Naive thymus-derived CD4-positive, alpha-beta T cell (primary cell): ENCODE data around the gene GET4. TPM values are rescaled to one million over a fixed set of nuclear protein-coding genes. Genes with fewer than 3 reads are reported as not detected.
"Not testable (repeated sequence)": the region's sequence is repeated elsewhere in the genome, so short reads cannot be mapped to it uniquely, and the experiment has no call there.

Source experiments
- ATAC-seq: fragments of 150-1000 bp; cut with Tn5 transposase; 2 replicates; pipeline ENCODE4 v1.10.0; 2021; ENCODE audit warnings: mild to moderate bottlenecking, moderate library complexity
- CTCF ChIA-PET: fragments of 350-600 bp; sonication (Branson Sonifier 250); formaldehyde crosslinking; loops from one replicate; lab custom pipeline; 2021; ENCODE audit warnings: antibody characterized with exemption; lab: Charles Lee
- POLR2A ChIA-PET: fragments of 350-600 bp; sonication (Branson Sonifier 250); formaldehyde crosslinking; loops from one replicate; lab custom pipeline; 2021; ENCODE audit warnings: antibody characterized with exemption, inconsistent platforms; lab: Charles Lee
- DNase-seq, 9 donors: peaks; one replicate each; pipeline versions ENCODE4 v3.0.0 to v3.0.0-alpha.2; 2020 to 2022; ENCODE audit warnings: mixed read lengths in 1 of 9
- H3K27ac ChIP-seq: one replicate; pipeline ENCODE4 v1.7.0; 2013; ENCODE audit warnings: mild to moderate bottlenecking, low read depth, low read length, moderate library complexity
- H3K27me3 ChIP-seq, 2 donors: one replicate each; pipeline ENCODE4 v1.7.0; 2013; ENCODE audit warnings: low read length in 2 of 2, mild to moderate bottlenecking in 2 of 2, moderate library complexity in 2 of 2; ENCODE audit not compliant: control insufficient read depth in 2 of 2, insufficient read depth in 2 of 2
- H3K36me3 ChIP-seq, 3 experiments: 1 replicate in 2 of 3; 2 replicates in 1 of 3; pipeline ENCODE4 v1.7.0; 2013; ENCODE audit warnings: low read length in 3 of 3, mild to moderate bottlenecking in 3 of 3, moderate library complexity in 1 of 3; ENCODE audit not compliant: insufficient read depth in 3 of 3, control insufficient read depth in 2 of 3
- H3K4me1 ChIP-seq, 2 donors: one replicate each; pipeline ENCODE4 v1.7.0; 2013; ENCODE audit warnings: low read length in 2 of 2, mild to moderate bottlenecking in 2 of 2, moderate library complexity in 1 of 2; ENCODE audit not compliant: control insufficient read depth in 2 of 2, insufficient read depth in 2 of 2
- H3K4me3 ChIP-seq: 2 replicates; pipeline ENCODE4 v1.7.0; 2013; ENCODE audit warnings: mild to moderate bottlenecking, low read length
- H3K9me3 ChIP-seq, 3 experiments: 1 replicate in 2 of 3; 2 replicates in 1 of 3; pipeline ENCODE4 v1.7.0; 2013; ENCODE audit warnings: low read length in 3 of 3; ENCODE audit not compliant: control insufficient read depth in 2 of 3
- H3K27ac Mint-ChIP-seq, 9 donors: one replicate each; pipeline ENCODE4 v1.8.0; 2020 to 2022; ENCODE audit warnings: mixed read lengths in 9 of 9, mild to moderate bottlenecking in 8 of 9, moderate library complexity in 5 of 9, inconsistent platforms in 2 of 9
- H3K27me3 Mint-ChIP-seq, 5 donors: one replicate each; pipeline ENCODE4 v1.8.0; 2021 to 2022; ENCODE audit warnings: mixed read lengths in 5 of 5, mild to moderate bottlenecking in 1 of 5
- H3K36me3 Mint-ChIP-seq, 5 donors: one replicate each; pipeline ENCODE4 v1.8.0; 2020 to 2022; ENCODE audit warnings: mixed read lengths in 5 of 5, mild to moderate bottlenecking in 3 of 5, inconsistent platforms in 1 of 5
- H3K4me1 Mint-ChIP-seq, 7 donors: one replicate each; pipeline ENCODE4 v1.8.0; 2020 to 2022; ENCODE audit warnings: mixed read lengths in 7 of 7, mild to moderate bottlenecking in 3 of 7, inconsistent platforms in 1 of 7
- H3K4me3 Mint-ChIP-seq, 10 donors: one replicate each; pipeline ENCODE4 v1.8.0; 2020 to 2022; ENCODE audit warnings: mild to moderate bottlenecking in 10 of 10, mixed read lengths in 10 of 10, moderate library complexity in 6 of 10, inconsistent platforms in 2 of 10
- H3K9me3 Mint-ChIP-seq, 11 donors: one replicate each; pipeline ENCODE4 v1.8.0; 2020 to 2022; ENCODE audit warnings: mixed read lengths in 11 of 11, mild to moderate bottlenecking in 4 of 11, inconsistent platforms in 1 of 11, moderate library complexity in 1 of 11
- intact Hi-C, 2 donors: fragments of 100-400 bp; cut with micrococcal nuclease; formaldehyde crosslinking; loops; one replicate each; pipeline ENCODE4 v1.15.1; 2023
- polyA plus RNA-seq, 2 donors: library from polyadenylated mRNA; unstranded; fragments of 300-500 nt; fragmentation: Illumina TruSeq; gene quantifications; one replicate each; pipeline ENCODE4 v1.2.3, GENCODE V29; 2021
- total RNA-seq, 6 experiments: library from RNA in 5 of 6; stranded (reverse) in 5 of 6; gene quantifications; 1 replicate in 5 of 6; 2 replicates in 1 of 6; pipeline ENCODE4 v1.2.3 and lab custom pipeline; 2021 to 2026

GET4 gene
- total and polyA plus RNA-seq, 7 experiments from 2014 or later: 20.5 to 82.1 (median 51.8) TPM

- ChIA-PET CTCF (interaction anchor here (0.9 kb wide), 1 partner anchor 31 kb away, joined by 3 read pairs; no protein-coding TSS in a partner anchor), POLR2A (interaction anchor here (0.6 kb wide), 1 partner anchor 10 kb away, joined by 3 read pairs; no protein-coding TSS in a partner anchor)
- H3K27me3 Mint-ChIP-seq: peaks cover 0 to 10% (median 0%) of the 10 kb centered on the region in 5 donors
- Histone ChIP-seq H3K4me3 (no peak overlapping the region), H3K9me3 (no peaks in the 10 kb centered on the region), H3K4me1 (no peaks in the 10 kb centered on the region), H3K27ac (no peak overlapping the region), H3K27me3 (no peaks in the 10 kb centered on the region), H3K36me3 (no peaks in the 10 kb centered on the region)
- ATAC-seq (peak; percentile 34), DNase-seq (no peak)
- peak overlapping the region in 1 of 10 donors; percentile 49 for H3K4me3 Mint-ChIP-seq
- H3K9me3 Mint-ChIP-seq: peaks cover 0 to 20% (median 4%) of the 10 kb centered on the region in 11 donors
- intact Hi-C loops: loop anchor here in 1 of 2 donors (2.0 kb wide), 1 partner anchor 18 kb away; no protein-coding TSS in a partner anchor
- H3K4me1 Mint-ChIP-seq: peaks cover 0 to 22% (median 4%) of the 10 kb centered on the region in 7 donors
- peak overlapping the region in 1 of 9 donors; percentile 2 for H3K27ac Mint-ChIP-seq
- peaks cover 0 to 16% (median 0%) of the 10 kb centered on the region in 5 donors for H3K36me3 Mint-ChIP-seq
These were observed 64.5 kb downstream of the GET4 start for GRCh38 chr7:940599-941408.

- DNase-seq, H3K27ac Mint-ChIP-seq, H3K27ac ChIP-seq, intact Hi-C loops, H3K4me3 Mint-ChIP-seq, H3K4me1 ChIP-seq, H3K9me3 ChIP-seq, CTCF ChIA-PET, POLR2A ChIA-PET, H3K27me3 ChIP-seq, H3K4me3 ChIP-seq, ATAC-seq, H3K36me3 ChIP-seq, H3K27me3 Mint-ChIP-seq: not testable (repeated sequence)
- H3K36me3 Mint-ChIP-seq: peaks cover 0 to 16% (median 0%) of the 10 kb centered on the region in 5 donors
- H3K9me3 Mint-ChIP-seq: peaks cover 0 to 20% (median 4%) of the 10 kb centered on the region in 11 donors
- peaks cover 0 to 17% (median 5%) of the 10 kb centered on the region in 7 donors for H3K4me1 Mint-ChIP-seq
These were observed 67.4 kb downstream of the GET4 start for GRCh38 chr7:943793-944192.

- peaks cover 0 to 19% (median 5%) of the 10 kb centered on the region in 7 donors for H3K4me1 Mint-ChIP-seq
- Histone ChIP-seq H3K27me3 (no peaks in the 10 kb centered on the region), H3K36me3 (no peaks in the 10 kb centered on the region), H3K27ac (no peak overlapping the region), H3K9me3 (no peaks in the 10 kb centered on the region), H3K4me3 (no peak overlapping the region), H3K4me1 (no peaks in the 10 kb centered on the region)
- H3K36me3 Mint-ChIP-seq: peaks cover 0 to 14% (median 0%) of the 10 kb centered on the region in 5 donors
- ChIA-PET CTCF (no interaction called here), POLR2A (no interaction called here)
- ATAC-seq (no peak), DNase-seq (no peak)
- peaks cover 0 to 10% (median 0%) of the 10 kb centered on the region in 5 donors for H3K27me3 Mint-ChIP-seq
- H3K9me3 Mint-ChIP-seq: peaks cover 0 to 19% (median 4%) of the 10 kb centered on the region in 11 donors
- H3K27ac Mint-ChIP-seq: no peak overlapping the region
- no peak overlapping the region for H3K4me3 Mint-ChIP-seq
- intact Hi-C loops: no loop called here
These were observed 68.4 kb downstream of the GET4 start for GRCh38 chr7:944744-945143.

- CTCF ChIA-PET: no interaction called here
- Histone ChIP-seq H3K9me3 (no peaks in the 10 kb centered on the region), H3K4me1 (no peaks in the 10 kb centered on the region), H3K27me3 (no peaks in the 10 kb centered on the region), H3K27ac (no peak overlapping the region), H3K4me3 (no peak overlapping the region), H3K36me3 (no peaks in the 10 kb centered on the region)
- peaks cover 0 to 10% (median 0%) of the 10 kb centered on the region in 5 donors for H3K36me3 Mint-ChIP-seq
- H3K4me1 Mint-ChIP-seq: peaks cover 0 to 20% (median 5%) of the 10 kb centered on the region in 7 donors
- POLR2A ChIA-PET: no interaction called here
- intact Hi-C loops: no loop called here
- no peak overlapping the region for H3K4me3 Mint-ChIP-seq
- peaks cover 0 to 10% (median 0%) of the 10 kb centered on the region in 5 donors for H3K27me3 Mint-ChIP-seq
- H3K9me3 Mint-ChIP-seq: peaks cover 0 to 15% (median 3%) of the 10 kb centered on the region in 11 donors
- H3K27ac Mint-ChIP-seq: no peak overlapping the region
- DNase-seq (no peak), ATAC-seq (no peak)
These were observed 68.8 kb downstream of the GET4 start for GRCh38 chr7:945147-945555.

- Histone ChIP-seq H3K9me3 (no peaks in the 10 kb centered on the region), H3K27ac (no peak overlapping the region), H3K4me3 (no peak overlapping the region), H3K4me1 (no peaks in the 10 kb centered on the region), H3K36me3 (no peaks in the 10 kb centered on the region), H3K27me3 (no peaks in the 10 kb centered on the region)
- CTCF ChIA-PET: no interaction called here
- peaks cover 0 to 5% (median 0%) of the 10 kb centered on the region in 5 donors for H3K36me3 Mint-ChIP-seq
- no peak for DNase-seq
- H3K27ac Mint-ChIP-seq: no peak overlapping the region
- H3K4me1 Mint-ChIP-seq: peaks cover 0 to 18% (median 5%) of the 10 kb centered on the region in 7 donors
- peaks cover 0 to 10% (median 0%) of the 10 kb centered on the region in 11 donors for H3K9me3 Mint-ChIP-seq
- intact Hi-C loops: no loop called here
- peaks cover 0 to 10% (median 0%) of the 10 kb centered on the region in 5 donors for H3K27me3 Mint-ChIP-seq
- POLR2A ChIA-PET: no interaction called here
- ATAC-seq: peak; percentile 11
- no peak overlapping the region for H3K4me3 Mint-ChIP-seq
These were observed 69.4 kb downstream of the GET4 start for GRCh38 chr7:945556-946255.
